WTC11 (cell line): Measurements from ENCODE around the gene FIGNL2.

ENCODE experiments used
- ELF4 ChIP-seq: sonication (generic); formaldehyde crosslinking; IDR thresholded peaks from 2 replicates; pipeline ENCODE4 v1.8.1; 2022; ENCODE audit warnings: low read depth, mild to moderate bottlenecking, moderate library complexity, missing genetic modification reagents
- EMX1 ChIP-seq: fragments of 250-450 bp; sonication (Bioruptor Pico); IDR thresholded peaks from 2 replicates; pipeline ENCODE4 v1.8.0; 2021; ENCODE audit warnings: mild to moderate bottlenecking
- ESRRA ChIP-seq: sonication (generic); formaldehyde crosslinking; IDR thresholded peaks from 2 replicates; pipeline ENCODE4 v1.8.1; 2022; ENCODE audit warnings: mild to moderate bottlenecking, missing genetic modification reagents, borderline replicate concordance
- JUN ChIP-seq: sonication (generic); formaldehyde crosslinking; IDR thresholded peaks from 2 replicates; pipeline ENCODE4 v1.8.0; 2023; ENCODE audit warnings: mild to moderate bottlenecking, missing genetic modification reagents
- NR3C1 ChIP-seq: sonication (generic); formaldehyde crosslinking; conservative IDR thresholded peaks from 2 replicates; pipeline ENCODE4 v1.8.1; 2023; ENCODE audit warnings: low read depth, mild to moderate bottlenecking, missing genetic modification reagents
- SP1 ChIP-seq: sonication (generic); formaldehyde crosslinking; conservative IDR thresholded peaks from 2 replicates; pipeline ENCODE4 v1.8.1; 2022; ENCODE audit warnings: missing genetic modification reagents
- TCF7 ChIP-seq: sonication (generic); formaldehyde crosslinking; IDR thresholded peaks from 2 replicates; pipeline ENCODE4 v1.8.0; 2022; ENCODE audit warnings: mild to moderate bottlenecking, low read depth, missing genetic modification reagents, moderate library complexity
- ZNF232 ChIP-seq: sonication (generic); formaldehyde crosslinking; IDR thresholded peaks from 2 replicates; pipeline ENCODE4 v1.8.0; 2022; ENCODE audit warnings: mild to moderate bottlenecking, missing genetic modification reagents
- ZNF263 ChIP-seq: sonication (generic); formaldehyde crosslinking; IDR thresholded peaks from 2 replicates; pipeline ENCODE4 v1.8.1; 2022; ENCODE audit warnings: low read depth, mild to moderate bottlenecking, moderate library complexity, missing genetic modification reagents
- TF ChIP-seq, protein P1 (sequence below): fragments of 200-600 bp; IDR thresholded peaks from 2 replicates; pipeline ENCODE4 v1.8.0; 2022; ENCODE audit warnings: antibody characterized with exemption
- TF ChIP-seq, protein P2 (sequence below): fragments of 250-450 bp; sonication (Bioruptor Pico); conservative IDR thresholded peaks from 2 replicates; pipeline ENCODE4 v1.9.0; 2021; ENCODE audit warnings: mild to moderate bottlenecking
- TF ChIP-seq, protein P3 (sequence below): sonication (generic); formaldehyde crosslinking; IDR thresholded peaks from 2 replicates; pipeline ENCODE4 v1.8.0; 2022; ENCODE audit warnings: mild to moderate bottlenecking, missing genetic modification reagents
- TF ChIP-seq, protein P4 (sequence below): sonication (generic); formaldehyde crosslinking; conservative IDR thresholded peaks from 2 replicates; pipeline ENCODE4 v1.8.1; 2022; ENCODE audit warnings: mild to moderate bottlenecking, missing genetic modification reagents
- TF ChIP-seq, protein P5 (sequence below): sonication (generic); formaldehyde crosslinking; IDR thresholded peaks from 2 replicates; pipeline ENCODE4 v1.8.0; 2022; ENCODE audit warnings: mild to moderate bottlenecking, missing genetic modification reagents

DNA sequence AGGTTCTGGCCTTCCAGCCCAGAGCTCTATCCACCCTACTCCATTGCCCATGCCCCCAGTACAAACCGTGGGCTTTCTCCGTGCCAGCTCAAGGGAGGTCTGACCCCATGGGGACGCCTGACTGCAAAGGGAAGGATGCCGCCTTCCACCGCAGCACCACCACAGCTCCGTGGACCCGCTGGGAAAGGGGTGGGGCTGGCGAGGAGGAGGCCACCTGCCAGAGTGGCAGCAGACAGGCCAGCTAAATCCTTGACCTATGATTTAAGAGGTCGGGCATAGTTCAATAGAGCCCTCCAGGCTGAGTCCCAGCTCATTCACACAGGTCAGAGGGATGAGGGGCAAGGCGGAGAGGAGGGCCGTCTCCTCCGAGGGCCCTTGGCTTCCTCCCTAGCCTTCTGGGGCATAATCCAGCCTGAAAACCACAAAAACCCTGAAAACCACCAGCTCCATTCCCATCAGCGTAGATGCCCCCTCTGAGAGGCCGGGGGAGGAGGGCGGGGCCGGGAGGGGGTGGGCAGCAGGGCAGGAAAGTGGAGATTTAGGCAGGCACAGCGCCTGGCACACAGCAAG is 14.9 kb upstream of the FIGNL2 start:
- TF ChIP-seq, protein P1, sequence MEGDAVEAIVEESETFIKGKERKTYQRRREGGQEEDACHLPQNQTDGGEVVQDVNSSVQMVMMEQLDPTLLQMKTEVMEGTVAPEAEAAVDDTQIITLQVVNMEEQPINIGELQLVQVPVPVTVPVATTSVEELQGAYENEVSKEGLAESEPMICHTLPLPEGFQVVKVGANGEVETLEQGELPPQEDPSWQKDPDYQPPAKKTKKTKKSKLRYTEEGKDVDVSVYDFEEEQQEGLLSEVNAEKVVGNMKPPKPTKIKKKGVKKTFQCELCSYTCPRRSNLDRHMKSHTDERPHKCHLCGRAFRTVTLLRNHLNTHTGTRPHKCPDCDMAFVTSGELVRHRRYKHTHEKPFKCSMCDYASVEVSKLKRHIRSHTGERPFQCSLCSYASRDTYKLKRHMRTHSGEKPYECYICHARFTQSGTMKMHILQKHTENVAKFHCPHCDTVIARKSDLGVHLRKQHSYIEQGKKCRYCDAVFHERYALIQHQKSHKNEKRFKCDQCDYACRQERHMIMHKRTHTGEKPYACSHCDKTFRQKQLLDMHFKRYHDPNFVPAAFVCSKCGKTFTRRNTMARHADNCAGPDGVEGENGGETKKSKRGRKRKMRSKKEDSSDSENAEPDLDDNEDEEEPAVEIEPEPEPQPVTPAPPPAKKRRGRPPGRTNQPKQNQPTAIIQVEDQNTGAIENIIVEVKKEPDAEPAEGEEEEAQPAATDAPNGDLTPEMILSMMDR, result no peak
- TF ChIP-seq JUN (CRISPR knock-in tag), result no peak
- TF ChIP-seq, protein P2, sequence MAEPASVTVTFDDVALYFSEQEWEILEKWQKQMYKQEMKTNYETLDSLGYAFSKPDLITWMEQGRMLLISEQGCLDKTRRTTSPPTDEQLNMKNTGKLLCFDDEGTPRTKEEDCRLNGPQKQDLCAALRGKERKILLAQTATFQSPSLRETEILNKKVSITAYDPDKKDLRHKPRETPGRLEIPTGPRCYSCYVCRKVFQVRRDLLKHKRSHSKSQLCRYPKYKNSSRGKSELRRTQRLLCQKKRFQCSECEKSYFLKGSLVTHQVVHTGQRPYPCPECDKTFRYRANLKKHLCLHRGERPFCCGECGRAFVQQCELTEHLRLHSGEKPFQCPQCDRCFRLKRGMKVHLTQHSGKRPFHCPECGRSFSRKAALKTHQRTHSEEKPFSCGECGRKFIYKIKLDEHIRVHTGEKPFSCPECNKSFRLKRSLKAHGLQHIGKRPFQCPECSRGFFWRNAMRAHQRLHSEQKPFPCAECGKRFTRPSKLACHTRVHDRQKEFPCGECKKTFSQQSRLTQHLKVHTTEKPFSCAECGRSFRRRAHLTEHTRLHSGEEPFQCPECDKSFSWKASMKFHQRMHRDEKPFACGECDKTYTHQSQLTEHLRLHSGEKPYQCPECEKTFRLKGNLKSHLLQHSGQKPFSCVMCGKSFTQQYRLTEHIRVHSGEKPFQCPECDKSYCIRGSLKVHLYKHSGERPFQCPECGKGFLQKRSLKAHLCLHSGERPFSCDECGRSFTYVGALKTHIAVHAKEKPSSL (CRISPR knock-in tag), result no peak
- TF ChIP-seq, protein P3, sequence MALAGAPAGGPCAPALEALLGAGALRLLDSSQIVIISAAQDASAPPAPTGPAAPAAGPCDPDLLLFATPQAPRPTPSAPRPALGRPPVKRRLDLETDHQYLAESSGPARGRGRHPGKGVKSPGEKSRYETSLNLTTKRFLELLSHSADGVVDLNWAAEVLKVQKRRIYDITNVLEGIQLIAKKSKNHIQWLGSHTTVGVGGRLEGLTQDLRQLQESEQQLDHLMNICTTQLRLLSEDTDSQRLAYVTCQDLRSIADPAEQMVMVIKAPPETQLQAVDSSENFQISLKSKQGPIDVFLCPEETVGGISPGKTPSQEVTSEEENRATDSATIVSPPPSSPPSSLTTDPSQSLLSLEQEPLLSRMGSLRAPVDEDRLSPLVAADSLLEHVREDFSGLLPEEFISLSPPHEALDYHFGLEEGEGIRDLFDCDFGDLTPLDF (CRISPR knock-in tag), result no peak
- TF ChIP-seq, protein P4, sequence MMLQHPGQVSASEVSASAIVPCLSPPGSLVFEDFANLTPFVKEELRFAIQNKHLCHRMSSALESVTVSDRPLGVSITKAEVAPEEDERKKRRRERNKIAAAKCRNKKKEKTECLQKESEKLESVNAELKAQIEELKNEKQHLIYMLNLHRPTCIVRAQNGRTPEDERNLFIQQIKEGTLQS (CRISPR knock-in tag), result no peak
- TF ChIP-seq, protein P5, sequence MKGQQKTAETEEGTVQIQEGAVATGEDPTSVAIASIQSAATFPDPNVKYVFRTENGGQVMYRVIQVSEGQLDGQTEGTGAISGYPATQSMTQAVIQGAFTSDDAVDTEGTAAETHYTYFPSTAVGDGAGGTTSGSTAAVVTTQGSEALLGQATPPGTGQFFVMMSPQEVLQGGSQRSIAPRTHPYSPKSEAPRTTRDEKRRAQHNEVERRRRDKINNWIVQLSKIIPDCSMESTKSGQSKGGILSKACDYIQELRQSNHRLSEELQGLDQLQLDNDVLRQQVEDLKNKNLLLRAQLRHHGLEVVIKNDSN (CRISPR knock-in tag), result no peak
- no peak for TF ChIP-seq SP1 (CRISPR knock-in tag)
- TF ChIP-seq ZNF263 (CRISPR knock-in tag), result no peak
- TF ChIP-seq TCF7 (CRISPR knock-in tag), result no peak
- no peak for TF ChIP-seq EMX1 (CRISPR knock-in tag)
- no peak for TF ChIP-seq ZNF232
- TF ChIP-seq NR3C1 (CRISPR knock-in tag), result no peak
- no peak for TF ChIP-seq ELF4 (CRISPR knock-in tag)
- TF ChIP-seq ESRRA (CRISPR knock-in tag), result no peak
